GM18867 (cell line): Measurements from ENCODE around the gene ZFYVE28.

Experiments used
- ATAC-seq: cut with Tn5 transposase; IDR thresholded peaks from one replicate; pipeline ENCODE4 v1.9.1; 2021; ENCODE audit warnings: mild to moderate bottlenecking, moderate library complexity; ENCODE audit not compliant: unreplicated experiment

The ZFYVE28 gene

GRCh38 chr4:2370597-2371320 is 47.7 kb downstream of the ZFYVE28 start:
- no peak for ATAC-seq

DNA sequence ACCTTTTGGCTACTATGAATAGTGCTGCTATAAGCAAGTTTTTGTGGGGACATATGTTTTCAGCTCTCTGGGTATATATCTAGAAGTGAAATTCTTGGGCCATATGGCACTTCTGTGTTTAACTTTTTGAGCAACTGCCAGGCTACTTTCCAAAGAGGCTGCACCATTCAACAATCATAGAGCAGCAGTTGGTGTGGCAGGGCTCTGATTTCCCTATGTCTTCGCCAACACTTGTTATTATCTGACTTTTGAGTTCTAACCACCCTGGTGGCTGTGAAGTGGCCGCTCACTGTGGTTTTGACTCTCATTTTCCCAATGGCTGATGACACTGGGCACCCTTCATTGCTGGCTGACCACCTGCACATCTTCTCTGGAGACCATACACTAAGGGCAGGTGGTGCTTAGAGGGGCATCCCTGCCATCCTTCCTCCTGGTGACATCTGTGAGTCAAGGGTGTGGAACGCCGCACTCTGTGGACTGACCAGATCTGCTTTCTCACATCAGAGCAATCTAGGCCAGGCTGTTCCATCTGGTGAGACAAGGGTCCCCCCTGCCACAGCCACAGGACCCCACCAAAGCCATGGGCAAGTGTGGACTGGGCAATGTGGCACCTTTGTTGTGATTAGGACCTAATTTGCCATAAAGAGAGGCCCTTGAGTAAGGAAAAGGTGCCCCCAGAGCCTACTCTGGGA is 49.6 kb downstream of the ZFYVE28 start:
- ATAC-seq = no peak

GRCh38 chr4:2367626-2368025 is 50.8 kb downstream of the ZFYVE28 start:
- ATAC-seq = no peak

GRCh38 chr4:2366252-2367192 is 51.9 kb downstream of the ZFYVE28 start:
- no peak for ATAC-seq

GRCh38 chr4:2365913-2366210 is 52.6 kb downstream of the ZFYVE28 start:
- ATAC-seq = no peak

DNA sequence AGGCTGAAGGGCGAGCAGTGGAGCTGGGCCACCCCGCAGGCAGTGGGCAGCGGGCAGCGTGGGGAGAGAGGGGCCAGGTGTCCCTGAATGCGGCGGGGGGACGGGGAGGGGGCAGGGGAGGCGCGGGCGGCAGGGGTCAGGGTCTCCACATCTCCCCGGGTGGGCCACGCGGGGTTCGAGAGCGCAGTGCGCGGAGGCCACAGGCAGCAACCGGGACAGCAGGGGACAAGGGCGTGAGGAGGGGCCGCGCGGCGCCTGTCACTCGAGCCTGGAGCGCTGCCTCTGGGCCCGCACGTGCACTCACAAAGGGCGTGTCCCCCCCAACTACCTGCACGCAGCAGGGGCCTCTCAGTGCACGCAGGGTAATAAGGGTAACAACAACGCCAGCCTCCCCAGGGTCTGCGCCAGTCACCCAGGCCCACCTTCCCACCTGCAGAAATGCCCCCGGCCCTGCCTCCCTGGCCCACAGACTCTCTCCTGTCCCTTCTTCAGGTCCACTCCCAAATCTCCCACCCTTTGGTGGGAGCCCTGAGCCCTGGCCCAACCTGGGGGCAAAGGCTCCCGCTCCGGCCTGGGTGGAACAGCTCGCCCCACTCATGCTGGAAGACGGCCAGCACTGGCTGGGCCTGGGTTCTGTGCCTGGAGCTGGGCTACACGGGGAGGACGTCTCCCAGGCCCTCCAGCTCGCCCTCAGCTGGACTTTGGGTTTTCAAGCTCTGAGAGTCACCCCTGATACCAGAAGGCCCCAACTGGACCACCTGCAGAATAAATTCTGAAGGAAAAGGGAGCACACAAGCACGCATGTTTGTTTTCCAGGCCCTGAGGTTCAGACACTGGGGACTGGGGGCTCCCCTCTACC is 53.2 kb downstream of the ZFYVE28 start:
- no peak for ATAC-seq

GRCh38 chr4:2364654-2365053 is 53.8 kb downstream of the ZFYVE28 start:
- ATAC-seq = no peak

GRCh38 chr4:2363951-2364653 is 54.3 kb downstream of the ZFYVE28 start:
- no peak for ATAC-seq

- ATAC-seq = no peak
Measured at GRCh38 chr4:2363056-2363721, 55.3 kb downstream of the ZFYVE28 start.

- no peak for ATAC-seq
Measured at GRCh38 chr4:2362266-2363055, 56.0 kb downstream of the ZFYVE28 start.

- ATAC-seq = no peak
Measured at GRCh38 chr4:2361366-2362265, 56.8 kb downstream of the ZFYVE28 start.

DNA sequence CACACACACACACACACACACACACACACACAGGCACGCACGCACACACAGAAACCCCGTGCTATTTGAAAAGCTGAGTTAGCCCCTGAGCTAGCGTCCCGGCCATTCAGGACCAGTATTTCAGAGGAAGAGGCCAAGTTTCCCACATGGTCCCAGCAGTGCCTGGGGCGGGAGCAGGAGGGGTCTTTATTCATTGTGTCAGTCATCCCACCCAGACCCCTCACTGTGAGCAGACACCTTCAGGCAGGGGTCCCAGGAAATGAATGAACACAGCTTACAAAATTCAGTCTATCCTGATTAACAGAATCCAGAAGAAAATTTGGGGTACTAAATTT is 58.1 kb downstream of the ZFYVE28 start:
- ATAC-seq = no peak

DNA sequence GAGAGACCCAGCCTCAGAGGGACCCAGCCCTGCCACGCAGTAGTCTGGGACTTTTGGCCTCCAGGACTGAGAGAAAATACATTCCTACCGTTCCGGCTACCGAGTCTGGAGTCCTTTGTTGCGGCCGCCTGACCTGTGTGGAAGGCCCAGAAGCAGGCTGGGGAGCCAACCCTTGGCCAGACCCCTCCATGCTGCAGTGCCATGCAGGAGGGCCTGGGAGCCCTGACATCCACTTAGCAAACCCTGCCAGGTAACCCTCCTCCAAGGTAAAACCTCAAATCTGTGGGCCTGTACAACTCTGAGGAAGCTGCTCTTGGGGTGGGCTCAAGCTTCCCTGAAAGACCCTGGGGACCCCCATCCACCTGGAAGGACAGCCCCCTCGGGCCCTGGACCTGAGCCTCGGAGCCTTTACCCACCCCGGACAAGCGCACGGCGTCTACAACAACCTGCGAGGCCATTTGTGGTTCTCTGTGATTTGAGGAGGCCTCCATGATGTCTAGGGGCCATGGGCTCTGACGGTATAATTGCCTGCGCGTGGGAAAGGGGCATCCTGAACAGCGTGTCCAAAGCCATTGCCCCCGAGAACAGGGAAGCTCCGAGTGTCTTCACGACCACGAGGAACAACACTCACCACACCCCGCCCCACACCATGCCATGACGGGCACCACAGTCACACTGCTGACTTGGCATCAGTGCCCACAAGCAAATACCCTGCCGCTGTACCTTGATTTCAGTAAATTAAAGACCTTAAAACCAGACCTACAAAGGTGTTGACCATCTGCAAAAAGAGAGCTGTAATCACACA is 58.7 kb downstream of the ZFYVE28 start:
- ATAC-seq = no peak

DNA sequence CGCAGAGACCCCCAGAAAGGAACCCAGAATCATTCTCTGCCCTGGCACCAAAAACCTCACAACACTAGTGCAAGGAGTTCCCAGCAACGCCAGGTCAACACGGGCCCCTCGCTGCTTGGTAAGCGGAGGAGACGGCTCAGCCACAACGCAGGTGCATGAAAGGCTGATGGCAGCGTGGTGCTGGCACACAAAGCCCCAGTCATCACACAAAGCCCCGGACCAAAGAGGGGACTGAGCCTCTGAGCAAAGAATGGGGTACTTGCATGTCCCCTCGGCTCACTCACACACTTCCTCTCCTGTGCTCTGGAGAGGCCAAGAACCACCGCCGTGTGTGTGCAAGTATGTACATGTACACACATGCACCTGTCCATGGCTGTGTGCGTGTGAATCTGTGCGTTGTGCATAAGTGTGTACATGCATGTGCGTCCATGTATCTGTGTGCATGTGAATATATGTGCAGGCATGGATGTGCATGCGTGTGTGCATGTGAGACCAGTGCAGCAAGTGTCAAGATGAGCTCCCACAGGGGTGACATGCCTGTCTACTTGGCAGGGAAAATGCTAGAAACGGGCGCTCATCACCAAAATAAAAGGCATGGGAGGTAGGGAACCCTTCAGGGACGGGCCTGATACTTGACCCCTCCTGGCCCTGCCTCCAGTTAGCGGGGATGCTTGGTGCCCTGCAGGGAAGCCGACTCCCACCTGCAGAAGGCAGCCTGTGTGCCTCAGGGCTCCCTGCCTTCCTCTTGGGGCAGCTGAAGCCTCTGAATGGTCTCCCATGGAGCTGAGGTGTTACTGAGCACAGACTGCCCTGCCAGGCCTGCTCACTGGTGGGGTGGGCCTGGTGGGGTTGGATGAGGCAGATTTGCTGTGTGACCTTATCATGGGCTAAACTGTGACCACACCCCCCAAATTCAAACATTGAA is 60.4 kb downstream of the ZFYVE28 start:
- ATAC-seq = no peak

DNA sequence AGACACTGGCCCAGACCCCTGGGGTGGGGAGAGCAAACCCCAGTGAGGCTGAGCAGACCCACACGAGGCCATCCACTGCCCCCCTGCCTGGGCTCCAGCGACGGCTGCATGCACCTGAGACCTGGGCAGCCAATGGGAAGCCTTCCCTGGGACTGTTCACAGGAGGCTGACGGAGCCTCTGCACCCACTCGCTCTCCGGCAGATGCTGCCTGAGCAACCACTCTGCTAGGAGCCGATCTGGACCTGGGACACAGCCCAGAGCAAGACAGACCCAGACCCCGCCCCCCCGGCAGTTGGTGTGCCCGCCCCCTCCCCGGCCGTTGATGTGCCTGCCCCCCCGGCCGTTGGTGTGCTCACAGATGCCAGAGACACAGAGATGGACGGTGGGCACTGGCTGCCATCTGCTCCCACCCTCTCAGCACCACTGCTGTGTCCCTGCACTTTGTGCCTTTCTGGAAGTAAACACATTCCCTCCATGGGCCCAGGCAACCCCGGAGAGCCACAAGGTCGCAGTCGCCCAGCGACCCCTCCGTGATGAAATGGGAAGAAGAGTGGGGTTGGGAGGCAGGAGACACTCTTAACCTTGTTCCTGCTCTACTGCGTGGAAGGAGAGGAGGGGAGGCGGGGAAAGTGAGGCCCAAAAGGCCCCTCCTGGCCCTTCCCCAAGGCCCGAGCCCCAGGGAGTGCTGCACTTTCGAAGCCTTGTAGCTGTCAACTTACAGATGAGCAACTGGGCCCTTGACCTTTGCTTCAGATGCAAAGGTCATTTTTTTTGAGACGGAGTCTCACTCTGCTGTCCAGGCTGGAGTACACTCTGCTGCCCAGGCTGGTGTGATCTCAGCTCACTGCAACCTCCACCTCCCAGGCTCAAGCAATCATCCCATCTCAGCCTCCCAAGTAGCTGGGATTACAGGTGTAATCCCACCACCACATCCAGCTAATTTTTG is 62.0 kb downstream of the ZFYVE28 start:
- no peak for ATAC-seq
